ENCODE measurements around the gene SIRPB2. TPM values are rescaled to one million over a fixed set of nuclear protein-coding genes. Genes with fewer than 3 reads are reported as not detected.

SIRPB2 gene
- polyA plus RNA-seq, 1 experiment: not detected

DNA sequence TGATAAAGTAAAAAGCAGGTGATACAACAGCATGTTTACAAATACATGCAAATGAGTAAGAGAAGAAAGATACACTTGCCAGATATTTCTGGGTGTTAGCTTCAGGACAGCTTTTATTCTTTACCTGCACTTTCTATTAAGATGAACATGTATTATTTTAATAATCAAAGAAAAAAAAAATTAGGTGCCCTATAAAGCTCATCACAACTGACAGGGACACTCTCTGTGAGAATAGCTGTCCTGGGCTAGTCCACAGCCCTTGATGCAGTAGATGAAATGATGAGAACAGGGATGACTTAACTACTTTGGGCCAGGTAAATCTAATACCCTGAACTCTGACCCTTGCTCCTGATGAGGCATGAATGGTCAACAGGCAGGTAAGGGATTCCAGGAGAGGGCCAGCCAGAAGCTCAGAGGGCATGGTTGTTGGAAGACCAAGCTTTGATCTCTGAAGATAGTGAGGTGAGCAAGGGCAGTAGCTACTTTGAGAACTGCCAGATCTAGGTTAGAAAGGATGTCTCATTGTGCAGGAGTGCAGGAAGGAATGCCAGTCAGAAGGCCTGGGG, 40.2 kb downstream of the SIRPB2 start:
- ChIA-PET CTCF (interaction anchor here (1.3 to 6.6 kb wide), 6 partner anchors 10 to 238 kb away, joined by 3 to 54 read pairs (median 10); partner anchors contain the start of gene NSFL1C), POLR2A (interaction anchor here (0.9 kb wide), 1 partner anchor 16 kb away, joined by 3 read pairs; the partner anchor contains the start of gene NSFL1C)
- H3K27me3 ChIP-seq (ENCODE audit: control insufficient read depth, insufficient read depth, low read length): no peaks in the 10 kb centered on the region
- no peak overlapping the region for H3K4me3 ChIP-seq (ENCODE audit: low read depth, low read length)
- no peak for TF ChIP-seq CTCF (IDR thresholded peaks at IDR 0.05; ENCODE audit: low read depth, low read length)
- H3K9me3 ChIP-seq (ENCODE audit: control insufficient read depth, insufficient read depth, low read length): peaks cover 14% of the 10 kb centered on the region
- H3K27ac ChIP-seq (ENCODE audit: low read depth, low read length): no peak overlapping the region
- DNase-seq (ENCODE audit: low read depth, low spot score): no peak

DNA sequence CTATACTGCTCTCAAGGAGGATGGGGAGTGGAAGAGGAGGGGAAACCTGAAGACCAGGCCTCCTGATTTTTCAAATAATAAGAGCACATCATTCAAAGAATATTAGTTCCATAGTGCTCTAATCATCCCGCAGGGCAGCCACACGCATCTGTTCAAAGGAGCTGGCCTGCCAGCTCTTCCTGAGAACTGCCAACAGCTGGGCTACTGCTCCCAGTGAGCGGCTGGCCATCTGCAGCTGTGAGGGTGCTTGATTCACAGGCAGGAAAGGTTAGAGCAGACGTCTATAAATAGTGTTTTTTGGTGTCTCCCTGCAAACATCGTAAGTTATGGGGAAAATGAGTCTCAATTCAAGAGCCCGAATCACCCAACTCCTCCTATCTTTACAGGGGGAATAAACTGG, 41.9 kb downstream of the SIRPB2 start:
- H3K9me3 ChIP-seq (ENCODE audit: control insufficient read depth, insufficient read depth, low read length): peaks cover 14% of the 10 kb centered on the region
- TF ChIP-seq CTCF (IDR thresholded peaks at IDR 0.05; ENCODE audit: low read depth, low read length): no peak
- DNase-seq (ENCODE audit: low read depth, low spot score): no peak
- ChIA-PET POLR2A (no interaction called here), CTCF (interaction anchor here (3.6 to 6.6 kb wide), 3 partner anchors 11 to 54 kb away, joined by 15 to 54 read pairs (median 20); partner anchors contain the start of gene NSFL1C)
- no peak overlapping the region for H3K27ac ChIP-seq (ENCODE audit: low read depth, low read length)
- H3K27me3 ChIP-seq (ENCODE audit: control insufficient read depth, insufficient read depth, low read length): no peaks in the 10 kb centered on the region
- no peak overlapping the region for H3K4me3 ChIP-seq (ENCODE audit: low read depth, low read length)

- Histone ChIP-seq H3K4me3 (ENCODE audit: low read depth, low read length) (no peak overlapping the region), H3K9me3 (ENCODE audit: control insufficient read depth, insufficient read depth, low read length) (peaks cover 14% of the 10 kb centered on the region), H3K27me3 (ENCODE audit: control insufficient read depth, insufficient read depth, low read length) (no peaks in the 10 kb centered on the region), H3K27ac (ENCODE audit: low read depth, low read length) (no peak overlapping the region)
- CTCF ChIA-PET: interaction anchor here (1.1 to 6.6 kb wide), 4 partner anchors 10 to 135 kb away, joined by 8 to 54 read pairs (median 18); partner anchors contain the start of gene NSFL1C
- TF ChIP-seq CTCF (IDR thresholded peaks at IDR 0.05; ENCODE audit: low read depth, low read length): no peak
- POLR2A ChIA-PET: no interaction called here
- DNase-seq (ENCODE audit: low read depth, low spot score): no peak
Observed at GRCh38 chr20:1448081-1448620, 43.1 kb downstream of the SIRPB2 start.

DNA sequence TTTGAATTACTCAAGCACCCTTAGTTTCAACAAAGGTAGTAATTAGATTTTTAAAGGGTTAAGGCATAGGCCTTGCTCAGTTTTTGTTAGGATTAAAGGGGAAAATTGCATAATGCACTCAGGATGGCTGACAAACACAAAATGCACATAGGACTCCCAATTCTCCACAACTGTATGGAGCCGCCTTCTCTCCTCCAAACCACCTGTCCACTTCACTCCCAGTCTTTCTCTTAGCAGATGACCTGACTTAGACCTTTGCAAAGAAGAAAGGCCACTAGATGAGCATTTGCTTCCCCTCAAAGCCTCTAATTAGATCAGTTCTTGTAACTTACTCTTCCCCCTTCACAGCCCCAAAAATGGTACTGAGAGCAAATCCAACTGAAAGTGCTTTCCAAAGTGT, 44.7 kb downstream of the SIRPB2 start:
- Histone ChIP-seq H3K27ac (ENCODE audit: low read depth, low read length) (no peak overlapping the region), H3K4me3 (ENCODE audit: low read depth, low read length) (no peak overlapping the region), H3K27me3 (ENCODE audit: control insufficient read depth, insufficient read depth, low read length) (no peaks in the 10 kb centered on the region), H3K9me3 (ENCODE audit: control insufficient read depth, insufficient read depth, low read length) (peaks cover 6% of the 10 kb centered on the region)
- TF ChIP-seq CTCF (IDR thresholded peaks at IDR 0.05; ENCODE audit: low read depth, low read length): no peak
- no peak for DNase-seq (ENCODE audit: low read depth, low spot score)
- ChIA-PET CTCF (interaction anchor here (1.2 to 6.6 kb wide), 3 partner anchors 9 to 57 kb away, joined by 3 to 54 read pairs (median 7); no protein-coding TSS in a partner anchor), POLR2A (no interaction called here)

- TF ChIP-seq CTCF (IDR thresholded peaks at IDR 0.05; ENCODE audit: low read depth, low read length): no peak
- Histone ChIP-seq H3K9me3 (ENCODE audit: control insufficient read depth, insufficient read depth, low read length) (no peaks in the 10 kb centered on the region), H3K27ac (ENCODE audit: low read depth, low read length) (no peak overlapping the region), H3K4me3 (ENCODE audit: low read depth, low read length) (no peak overlapping the region), H3K27me3 (ENCODE audit: control insufficient read depth, insufficient read depth, low read length) (no peaks in the 10 kb centered on the region)
- ChIA-PET CTCF (interaction anchor here (1.7 kb wide), 1 partner anchor 61 kb away, joined by 4 read pairs; no protein-coding TSS in a partner anchor), POLR2A (no interaction called here)
- DNase-seq (ENCODE audit: low read depth, low spot score): no peak
Observed at GRCh38 chr20:1443085-1443484, 48.1 kb downstream of the SIRPB2 start.
